HS-5 (cell line): Measurements from ENCODE around the gene DNAJB2.
"Not testable (repeated sequence)": the region's sequence is repeated elsewhere in the genome, so short reads cannot be mapped to it uniquely, and the experiment has no call there.

Source experiments
- DNase-seq: peaks from one replicate; pipeline ENCODE4 v3.0.0-alpha.2; 2012; ENCODE audit warnings: low read depth

Gene DNAJB2

GRCh38 chr2:219302412-219302968, 23.3 kb downstream of the DNAJB2 start:
- no peak for DNase-seq

GRCh38 chr2:219304223-219304622, 25.1 kb downstream of the DNAJB2 start:
- no peak for DNase-seq

GRCh38 chr2:219306047-219306446, 26.9 kb downstream of the DNAJB2 start:
- DNase-seq: no peak

- DNase-seq: peak; percentile 59
These were observed 29.3 kb downstream of the DNAJB2 start for GRCh38 chr2:219308142-219309101.

- peak; percentile 36 for DNase-seq
These were observed 30.1 kb downstream of the DNAJB2 start, which contains the start of gene PTPRN for GRCh38 chr2:219309278-219309677. PTPRN (minus strand) TSS chr2:219309401; CDS start chr2:219309332, 69 bp downstream.

- DNase-seq: not testable (repeated sequence)
These were observed 33.6 kb downstream of the DNAJB2 start for GRCh38 chr2:219312683-219313263.

GRCh38 chr2:219314804-219315468, 35.8 kb downstream of the DNAJB2 start:
- DNase-seq: peak; percentile 16

GRCh38 chr2:219323434-219323833, 44.3 kb downstream of the DNAJB2 start:
- no peak for DNase-seq

- DNase-seq: no peak
These were observed 46.0 kb downstream of the DNAJB2 start for GRCh38 chr2:219325136-219325535.

- DNase-seq: no peak
These were observed 46.6 kb downstream of the DNAJB2 start for GRCh38 chr2:219325657-219326315.

GRCh38 chr2:219327719-219328118, 48.6 kb downstream of the DNAJB2 start:
- no peak for DNase-seq

GRCh38 chr2:219331560-219332213, 52.5 kb downstream of the DNAJB2 start:
- no peak for DNase-seq

- no peak for DNase-seq
These were observed 53.4 kb downstream of the DNAJB2 start, which contains the start of gene RESP18 for GRCh38 chr2:219332542-219332941. RESP18 (minus strand) TSS chr2:219332744.

- no peak for DNase-seq
These were observed 54.9 kb downstream of the DNAJB2 start for GRCh38 chr2:219334076-219334475.

- DNase-seq: no peak
These were observed 56.2 kb downstream of the DNAJB2 start for GRCh38 chr2:219335373-219335786.
